Activated naive CD4-positive, alpha-beta T cell treated with anti-CD3 and anti-CD28 coated beads, Interleukin-2, amount 10 ng/mL, durations not matched to agents 7 days and 5 days (primary cell): ENCODE data around the gene ARRDC5.
"Not testable (repeated sequence)": the region's sequence is repeated elsewhere in the genome, so short reads cannot be mapped to it uniquely, and the experiment has no call there.

Source experiments
- CTCF ChIA-PET: fragments of 350-600 bp; sonication (Branson Sonifier 250); formaldehyde crosslinking; loops from one replicate; lab custom pipeline; 2021; ENCODE audit warnings: antibody characterized with exemption; lab: Charles Lee
- DNase-seq: peaks from one replicate; pipeline ENCODE4 v3.0.0-alpha.2; 2020
- H3K27ac Mint-ChIP-seq: one replicate; pipeline ENCODE4 v1.8.0; 2021; ENCODE audit warnings: mild to moderate bottlenecking, moderate library complexity, mixed read lengths
- H3K27me3 Mint-ChIP-seq: one replicate; pipeline ENCODE4 v1.8.0; 2021; ENCODE audit warnings: mild to moderate bottlenecking, mixed read lengths
- H3K36me3 Mint-ChIP-seq: one replicate; pipeline ENCODE4 v1.8.0; 2021; ENCODE audit warnings: mixed read lengths
- H3K4me1 Mint-ChIP-seq: one replicate; pipeline ENCODE4 v1.8.0; 2021; ENCODE audit warnings: mixed read lengths
- H3K4me3 Mint-ChIP-seq: one replicate; pipeline ENCODE4 v1.8.0; 2021; ENCODE audit warnings: mild to moderate bottlenecking, moderate library complexity, mixed read lengths
- H3K9me3 Mint-ChIP-seq: one replicate; pipeline ENCODE4 v1.8.0; 2021; ENCODE audit warnings: mixed read lengths

Gene ARRDC5

GRCh38 chr19:4847190-4847973 lies 55.3 kb downstream of the ARRDC5 start:
- H3K27ac Mint-ChIP-seq, result no peak overlapping the region
- H3K4me1 Mint-ChIP-seq, result no peaks in the 10 kb centered on the region
- H3K36me3 Mint-ChIP-seq, result peaks cover 4% of the 10 kb centered on the region
- no peak for DNase-seq
- no peaks in the 10 kb centered on the region for H3K27me3 Mint-ChIP-seq
- H3K4me3 Mint-ChIP-seq, result no peak overlapping the region
- no peaks in the 10 kb centered on the region for H3K9me3 Mint-ChIP-seq
- CTCF ChIA-PET, result interaction anchor here (9.3 kb wide), 1 partner anchor 39 kb away, joined by 141 read pairs; no protein-coding TSS in a partner anchor

- H3K4me1 Mint-ChIP-seq, H3K27ac Mint-ChIP-seq, H3K27me3 Mint-ChIP-seq, H3K4me3 Mint-ChIP-seq, DNase-seq, H3K9me3 Mint-ChIP-seq, H3K36me3 Mint-ChIP-seq: not testable (repeated sequence)
- CTCF ChIA-PET, result interaction anchor here (0.6 to 0.9 kb wide), 2 partner anchors 20 to 42 kb away, joined by 3 read pairs; no protein-coding TSS in a partner anchor
These were observed 56.7 kb downstream of the ARRDC5 start for GRCh38 chr19:4845975-4846374.

- H3K4me3 Mint-ChIP-seq, result no peak overlapping the region
- H3K9me3 Mint-ChIP-seq, result no peaks in the 10 kb centered on the region
- peaks cover 9% of the 10 kb centered on the region for H3K36me3 Mint-ChIP-seq
- no peak for DNase-seq
- peaks cover 7% of the 10 kb centered on the region for H3K4me1 Mint-ChIP-seq
- CTCF ChIA-PET, result interaction anchor here (1.2 to 1.6 kb wide), 2 partner anchors 34 to 36 kb away, joined by 3 to 4 read pairs; no protein-coding TSS in a partner anchor
- H3K27me3 Mint-ChIP-seq, result no peaks in the 10 kb centered on the region
- no peak overlapping the region for H3K27ac Mint-ChIP-seq
These were observed 58.1 kb downstream of the ARRDC5 start for GRCh38 chr19:4844348-4845179.

- no peak for DNase-seq
- Mint-ChIP-seq H3K27ac (no peak overlapping the region), H3K4me3 (no peak overlapping the region), H3K36me3 (peaks cover 13% of the 10 kb centered on the region), H3K27me3 (no peaks in the 10 kb centered on the region), H3K9me3 (no peaks in the 10 kb centered on the region), H3K4me1 (peaks cover 7% of the 10 kb centered on the region)
- CTCF ChIA-PET, result interaction anchor here (1.6 kb wide), 1 partner anchor 33 kb away, joined by 3 read pairs; no protein-coding TSS in a partner anchor
These were observed 59.1 kb downstream of the ARRDC5 start for GRCh38 chr19:4843647-4843965.
